HG02938 (cell line): ENCODE data around the gene AMH.
"Not testable (repeated sequence)": the region's sequence is repeated elsewhere in the genome, so short reads cannot be mapped to it uniquely, and the experiment has no call there.

ENCODE experiments used
- ATAC-seq: cut with Tn5 transposase; IDR thresholded peaks from one replicate; pipeline ENCODE4 v1.9.1; 2021; ENCODE audit warnings: mild to moderate bottlenecking, moderate library complexity; ENCODE audit not compliant: unreplicated experiment

Gene AMH

GRCh38 chr19:2249010-2249866 is at the start of gene AMH:
Gene AMH, plus strand, starts transcription at chr19:2249323. Its CDS starts 10 bp downstream, at chr19:2249333.
- ATAC-seq: no peak

- ATAC-seq: no peak
These were observed 49.1 kb upstream of the AMH start for GRCh38 chr19:2199861-2200623.

DNA sequence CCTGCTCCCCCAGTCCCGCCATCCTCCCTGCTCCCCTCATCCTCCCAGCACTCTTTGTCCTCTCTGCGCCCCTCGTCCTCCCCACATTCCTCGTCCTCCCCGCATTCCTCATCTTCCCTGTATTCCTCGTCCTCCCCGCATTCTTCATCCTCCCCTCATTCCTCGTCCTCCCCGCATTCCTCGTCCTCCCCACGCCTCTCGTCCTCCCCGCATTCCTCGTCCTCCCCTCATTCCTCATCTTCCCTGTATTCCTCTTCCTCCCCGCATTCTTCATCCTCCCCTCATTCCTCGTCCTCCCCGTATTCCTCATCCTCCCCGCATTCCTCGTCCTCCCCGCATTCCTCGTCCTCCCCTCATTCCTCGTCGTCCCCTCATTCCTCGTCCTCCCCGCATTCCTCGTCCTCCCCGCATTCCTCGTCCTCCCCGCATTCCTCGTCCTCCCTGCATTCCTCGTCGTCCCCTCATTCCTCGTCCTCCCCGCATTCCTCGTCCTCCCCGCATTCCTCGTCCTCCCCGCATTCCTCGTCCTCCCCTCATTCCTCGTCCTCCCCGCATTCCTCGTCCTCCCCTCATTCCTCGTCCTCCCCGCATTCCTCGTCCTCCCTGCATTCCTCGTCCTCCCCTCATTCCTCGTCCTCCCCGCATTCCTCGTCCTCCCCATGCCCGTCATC is 48.4 kb upstream of the AMH start:
- not testable (repeated sequence) for ATAC-seq

- ATAC-seq: no peak
These were observed 47.5 kb upstream of the AMH start for GRCh38 chr19:2201473-2202148.

- ATAC-seq: no peak
These were observed 46.8 kb upstream of the AMH start for GRCh38 chr19:2202366-2202765.

- no peak for ATAC-seq
These were observed 42.1 kb upstream of the AMH start for GRCh38 chr19:2207008-2207407.

DNA sequence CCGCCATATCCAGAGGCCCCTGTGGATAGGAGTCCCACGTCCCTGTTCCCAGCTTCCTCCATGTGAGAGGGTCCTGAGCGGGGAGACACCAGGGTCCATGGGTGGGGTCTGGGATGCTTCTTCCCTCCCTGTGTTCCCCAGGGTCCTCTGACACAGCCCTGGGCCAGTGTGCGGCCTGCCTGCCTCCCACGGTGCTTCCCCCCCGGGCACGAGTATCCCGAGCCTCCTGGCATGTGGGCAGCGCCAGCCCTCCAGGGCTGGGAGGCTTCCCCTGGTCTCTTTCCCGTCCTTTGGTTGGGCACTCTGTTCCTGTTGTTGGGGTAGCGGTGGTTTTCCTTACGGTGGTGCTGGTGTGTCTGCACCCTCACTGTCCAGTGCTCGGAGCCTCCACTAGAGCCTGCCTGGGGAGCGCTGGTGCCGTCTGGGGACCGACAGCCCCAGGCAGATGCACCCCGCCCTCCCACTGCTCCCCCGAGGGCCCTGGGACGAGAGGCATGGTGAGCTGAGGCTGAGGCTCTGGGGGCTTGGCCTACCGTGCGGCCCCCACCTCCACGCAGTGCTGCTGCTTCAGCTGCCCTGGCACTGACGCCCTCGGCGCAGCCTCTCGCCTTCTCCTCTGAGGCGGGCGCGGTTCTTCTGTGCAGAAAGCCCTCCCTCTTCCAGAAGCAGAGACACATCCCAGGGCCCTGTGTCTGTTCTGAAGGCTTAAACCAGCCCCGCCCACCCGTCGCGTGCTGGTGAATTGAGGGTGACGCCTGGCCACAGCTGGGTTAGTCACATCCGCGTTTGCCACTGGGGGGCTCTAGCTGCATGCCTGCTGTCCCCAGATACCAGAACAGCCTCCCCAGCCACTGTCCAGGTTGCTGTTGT is 40.9 kb upstream of the AMH start:
- no peak for ATAC-seq

- no peak for ATAC-seq
These were observed 40.1 kb upstream of the AMH start for GRCh38 chr19:2208975-2209374.

GRCh38 chr19:2209408-2209807 is 39.7 kb upstream of the AMH start:
- ATAC-seq: no peak

DNA sequence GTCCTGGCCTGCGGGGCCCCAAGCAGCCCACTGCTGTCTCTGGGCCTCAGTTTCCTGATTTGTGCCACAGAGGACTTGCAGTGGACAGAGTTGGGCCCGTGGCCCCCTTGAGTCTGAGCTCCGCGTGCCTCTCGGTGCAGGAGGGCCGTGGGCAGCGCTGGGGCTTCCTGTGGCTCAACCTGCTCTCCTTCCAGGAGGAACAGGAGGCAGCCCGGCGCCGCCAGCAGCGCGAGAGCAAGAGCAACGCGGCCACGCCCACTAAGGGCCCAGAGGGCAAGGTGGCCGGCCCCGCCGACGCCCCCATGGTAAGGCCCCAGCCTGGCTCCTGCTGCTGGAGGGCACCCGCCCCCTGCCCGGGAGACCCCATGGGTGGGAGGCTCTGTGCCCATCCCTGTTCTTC is 38.9 kb upstream of the AMH start:
- no peak for ATAC-seq

DNA sequence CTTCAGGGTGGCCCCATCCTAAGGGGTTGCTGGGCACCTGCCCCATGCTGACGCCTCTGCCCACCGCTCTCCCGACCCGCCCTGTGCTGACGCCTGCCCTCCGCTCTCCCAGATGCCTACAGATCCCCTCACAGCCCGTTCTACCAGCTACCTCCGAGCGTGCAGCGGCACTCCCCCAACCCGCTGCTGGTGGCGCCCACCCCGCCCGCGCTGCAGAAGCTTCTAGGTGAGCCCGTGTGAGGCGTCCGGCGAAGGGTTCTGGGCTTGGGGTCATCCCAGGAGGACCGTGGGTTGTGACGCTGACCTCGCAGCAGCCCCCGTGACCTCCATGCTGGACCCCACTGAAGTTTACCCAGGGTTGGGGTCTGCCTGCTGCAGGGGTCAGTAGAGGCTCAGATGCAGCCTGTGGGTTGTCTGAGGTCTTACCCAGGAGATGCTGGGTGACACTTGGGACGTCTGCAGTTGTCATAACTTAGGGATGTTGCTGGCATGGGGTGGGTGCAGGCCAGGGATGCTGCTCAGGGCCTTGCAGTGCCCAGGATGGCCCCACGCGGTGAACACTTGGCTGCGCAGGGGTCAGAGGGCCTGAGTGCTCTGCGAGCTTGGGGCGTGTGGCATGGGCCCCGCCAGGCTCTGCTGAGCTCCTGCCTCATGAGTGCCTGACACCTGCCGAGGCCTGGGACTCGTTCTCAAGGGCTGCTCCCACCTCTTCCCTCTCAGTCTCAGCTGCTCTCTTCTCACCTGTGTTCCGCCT is 38.0 kb upstream of the AMH start:
- no peak for ATAC-seq

DNA sequence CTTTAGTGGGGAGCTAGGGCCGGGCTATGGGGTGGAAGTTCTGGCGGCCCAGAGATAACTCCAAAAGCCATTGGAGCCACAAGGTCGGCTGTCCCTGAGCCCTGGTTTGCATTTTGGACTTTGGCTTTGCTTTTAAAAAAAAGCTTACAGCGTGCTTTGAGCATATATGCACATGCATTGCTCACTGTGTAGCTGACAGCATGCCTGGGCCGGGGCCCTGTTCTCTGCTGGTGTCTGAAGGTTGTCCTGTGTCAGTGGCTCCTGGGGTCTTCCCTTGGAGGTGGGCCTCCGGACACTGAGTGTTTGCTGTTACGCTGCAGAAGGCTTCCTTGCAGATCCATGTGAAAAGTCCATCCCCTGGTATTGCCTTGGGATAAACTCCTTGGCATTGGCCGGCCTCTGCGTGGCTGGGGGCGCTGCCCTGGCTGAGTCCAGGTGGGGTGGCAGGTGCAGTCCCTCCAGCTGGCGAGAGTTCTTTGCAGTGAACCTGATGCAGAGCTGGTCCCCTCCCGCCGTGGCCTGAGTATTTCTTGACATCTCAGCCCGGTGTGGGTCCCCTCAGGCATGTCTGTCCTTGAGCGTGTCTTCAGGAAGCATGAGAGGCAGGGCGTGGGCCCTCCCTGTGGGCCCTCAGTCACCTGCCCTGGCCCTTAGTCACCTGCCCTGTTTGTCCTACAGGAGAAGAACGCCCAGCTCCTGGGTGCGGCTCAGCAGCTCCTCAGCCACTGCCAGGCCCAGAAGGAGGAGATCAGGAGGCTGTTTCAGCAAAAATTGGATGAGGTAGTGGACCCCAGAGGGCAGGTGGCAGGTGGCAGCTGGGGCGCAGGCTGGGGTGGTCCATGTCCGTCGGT is 36.0 kb upstream of the AMH start:
- ATAC-seq: no peak

DNA sequence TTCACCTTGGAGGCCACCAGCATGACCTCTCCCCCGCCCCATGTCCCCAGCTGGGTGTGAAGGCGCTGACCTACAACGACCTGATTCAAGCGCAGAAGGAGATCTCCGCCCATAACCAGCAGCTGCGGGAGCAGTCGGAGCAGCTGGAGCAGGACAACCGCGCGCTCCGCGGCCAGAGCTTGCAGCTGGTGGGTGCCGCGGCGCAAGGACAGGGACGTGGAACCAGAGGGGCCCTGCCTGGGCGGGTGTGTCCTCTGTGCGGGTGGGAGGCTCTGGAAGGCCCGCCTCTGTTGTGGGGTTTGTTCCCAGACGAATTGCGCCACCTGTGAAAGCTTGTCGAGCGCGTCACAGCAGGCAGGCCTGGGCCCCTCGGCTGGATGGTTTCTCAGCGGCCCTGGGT is 35.3 kb upstream of the AMH start:
- ATAC-seq: no peak

DNA sequence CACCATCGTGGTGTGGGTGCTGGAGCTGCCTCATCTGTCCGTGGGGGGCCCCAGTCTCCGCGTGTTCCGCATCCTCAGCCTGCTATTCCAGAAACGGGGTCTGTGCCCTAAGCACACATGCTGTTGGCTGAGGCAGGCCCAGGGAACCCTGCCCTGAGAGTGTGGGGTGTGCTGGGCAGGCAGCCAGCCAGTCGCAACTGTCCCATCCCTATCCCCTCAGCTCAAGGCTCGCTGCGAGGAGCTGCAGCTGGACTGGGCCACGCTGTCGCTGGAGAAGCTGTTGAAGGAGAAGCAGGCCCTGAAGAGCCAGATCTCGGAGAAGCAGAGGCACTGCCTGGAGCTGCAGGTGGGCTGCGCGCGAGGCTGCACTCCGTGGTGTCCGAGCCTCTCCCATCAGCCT is 34.9 kb upstream of the AMH start:
- no peak for ATAC-seq

DNA sequence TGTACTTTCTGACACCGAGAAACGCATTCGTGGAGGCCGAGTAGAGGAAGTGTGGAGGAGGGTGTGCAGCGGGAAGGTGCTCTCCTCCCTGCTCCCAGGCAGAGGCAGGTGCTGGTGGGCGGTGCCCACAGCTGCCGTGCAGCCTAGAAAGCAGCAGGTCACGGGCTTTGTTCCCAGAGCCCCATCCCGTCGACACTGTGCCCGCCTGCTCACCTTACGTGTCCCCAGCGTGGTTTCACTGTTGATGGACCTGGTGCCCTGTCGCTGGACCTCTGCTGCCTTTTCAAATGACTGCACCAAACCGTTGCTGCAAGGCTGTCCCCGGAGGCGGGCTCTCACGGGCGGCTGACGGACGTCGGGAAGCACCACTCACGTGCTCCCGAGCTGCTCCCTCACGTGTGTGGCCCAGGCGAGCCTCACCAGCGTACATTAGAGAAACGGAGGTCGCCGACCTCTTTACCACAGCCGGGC is 33.8 kb upstream of the AMH start:
- no peak for ATAC-seq

DNA sequence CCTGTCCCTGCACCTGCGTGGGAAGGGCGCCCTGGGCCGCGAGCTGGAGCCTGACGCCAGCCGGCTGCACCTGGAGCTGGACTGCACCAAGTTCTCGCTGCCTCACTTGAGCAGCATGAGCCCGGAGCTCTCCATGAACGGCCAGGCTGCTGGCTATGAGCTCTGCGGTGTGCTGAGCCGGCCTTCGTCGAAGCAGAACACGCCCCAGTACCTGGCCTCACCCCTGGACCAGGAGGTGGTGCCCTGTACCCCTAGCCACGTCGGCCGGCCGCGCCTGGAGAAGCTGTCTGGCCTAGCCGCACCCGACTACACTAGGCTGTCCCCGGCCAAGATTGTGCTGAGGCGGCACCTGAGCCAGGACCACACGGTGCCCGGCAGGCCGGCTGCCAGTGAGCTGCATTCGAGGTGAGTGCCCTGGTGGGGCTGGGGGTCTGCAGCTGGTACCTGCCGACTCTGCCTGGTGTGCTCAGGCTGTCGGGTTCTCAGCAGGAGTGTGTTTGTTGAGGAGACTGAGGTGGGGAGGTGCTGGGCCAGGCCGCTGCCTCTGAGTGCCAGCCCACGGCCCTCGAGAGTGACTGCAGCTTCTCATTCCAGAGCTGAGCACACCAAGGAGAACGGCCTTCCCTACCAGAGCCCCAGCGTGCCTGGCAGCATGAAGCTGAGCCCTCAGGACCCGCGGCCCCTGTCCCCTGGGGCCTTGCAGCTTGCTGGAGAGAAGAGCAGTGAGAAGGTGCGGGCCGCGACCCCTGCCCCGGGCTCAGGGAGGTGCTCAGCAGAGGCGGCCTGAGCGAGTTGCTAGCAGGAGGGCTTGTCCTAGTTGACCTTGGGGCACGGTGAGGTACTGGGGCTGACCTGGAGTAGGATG is 32.5 kb upstream of the AMH start:
- ATAC-seq: no peak

GRCh38 chr19:2217591-2217990 is 31.5 kb upstream of the AMH start:
- ATAC-seq: no peak
